OCI-LY7 (cell line): Measurements from ENCODE around the gene MIP. TPM values are rescaled to one million over a fixed set of nuclear protein-coding genes. Genes with fewer than 3 reads are reported as not detected.
A peak's percentile ranks its signal among the peaks of the same experiment; 100 is the strongest.
"Not testable (repeated sequence)": the region's sequence is repeated elsewhere in the genome, so short reads cannot be mapped to it uniquely, and the experiment has no call there.

Source experiments
- BruUV-seq: library from RNA; stranded (reverse); fragments of 400-500 nt; replicated peaks from 2 replicates; lab custom pipeline; 2021; lab: Mats Ljungman, UMichigan
- CTCF ChIA-PET: fragments of 300-600 bp; sonication (Branson Sonifier 250); formaldehyde crosslinking; loops from one replicate; lab custom pipeline; 2022; ENCODE audit warnings: antibody characterized with exemption; ENCODE audit not compliant: unreplicated experiment; lab: Charles Lee
- POLR2A ChIA-PET: fragments of 300-600 bp; sonication (Branson Sonifier 250); formaldehyde crosslinking; loops from one replicate; lab custom pipeline; 2022; ENCODE audit warnings: antibody characterized with exemption; lab: Charles Lee
- DNase-seq: peaks from one replicate; pipeline ENCODE4 v3.0.0-alpha.2; 2015; ENCODE audit warnings: low spot score
- H2AFZ ChIP-seq: fragments of 200-600 bp; sonication (generic), shearing (Covaris generic); 2 replicates; pipeline ENCODE4 v1.6.1; 2014; ENCODE audit warnings: mild to moderate bottlenecking, antibody characterized with exemption, low read length, moderate library complexity
- H3K27ac ChIP-seq: fragments of 200-600 bp; sonication (generic); 2 replicates; pipeline ENCODE4 v1.5.1; 2014; ENCODE audit warnings: mixed run types, low read depth, mild to moderate bottlenecking, moderate library complexity, low read length, inconsistent platforms; ENCODE audit not compliant: poor library complexity, severe bottlenecking
- H3K36me3 ChIP-seq: fragments of 200-600 bp; sonication (generic); 2 replicates; pipeline ENCODE4 v1.6.1; 2014; ENCODE audit warnings: mild to moderate bottlenecking, antibody characterized with exemption, low read length, moderate library complexity, mixed read lengths; ENCODE audit not compliant: insufficient read depth
- H3K4me1 ChIP-seq: fragments of 200-600 bp; sonication (generic); 2 replicates; pipeline ENCODE4 v1.5.1; 2014; ENCODE audit warnings: mild to moderate bottlenecking, low read length; ENCODE audit not compliant: insufficient read depth, poor library complexity, severe bottlenecking
- H3K4me2 ChIP-seq: fragments of 200-600 bp; sonication (generic); 2 replicates; pipeline ENCODE4 v1.6.1; 2014; ENCODE audit warnings: mild to moderate bottlenecking, low read length
- H3K4me3 ChIP-seq: fragments of 200-600 bp; sonication (generic); 2 replicates; pipeline ENCODE4 v1.5.1; 2014; ENCODE audit warnings: mild to moderate bottlenecking, low read depth, low read length; ENCODE audit not compliant: poor library complexity, severe bottlenecking
- H3K79me2 ChIP-seq: fragments of 200-600 bp; sonication (generic); 2 replicates; pipeline ENCODE4 v1.6.1; 2016; ENCODE audit warnings: low read depth, mild to moderate bottlenecking, low read length, moderate library complexity, mixed read lengths; ENCODE audit not compliant: insufficient read depth
- H3K9me2 ChIP-seq: fragments of 200-600 bp; sonication (generic); 2 replicates; pipeline ENCODE4 v1.6.1; 2016; ENCODE audit warnings: mild to moderate bottlenecking, low read length, mixed read lengths; ENCODE audit not compliant: insufficient read depth
- H3K9me3 ChIP-seq: fragments of 200-600 bp; sonication (generic); 2 replicates; pipeline ENCODE4 v1.6.1; 2014; ENCODE audit warnings: mild to moderate bottlenecking, mixed run types, low read length, mixed read lengths
- H4K20me1 ChIP-seq: fragments of 200-600 bp; sonication (generic); 2 replicates; pipeline ENCODE4 v1.6.1; 2014; ENCODE audit warnings: mild to moderate bottlenecking, antibody characterized with exemption, low read length, moderate library complexity, mixed read lengths; ENCODE audit not compliant: insufficient read depth
- intact Hi-C: fragments of 100-400 bp; cut with micrococcal nuclease; formaldehyde crosslinking; loops from one replicate; pipeline ENCODE4 v1.10.0; 2022; ENCODE audit not compliant: unreplicated experiment
- total RNA-seq, 2 experiments: library from RNA; depleted of rRNA in 1 of 2; stranded (reverse); fragments of >200 nt in 1 of 2; shearing (Covaris generic) in 1 of 2; gene quantifications; 2 replicates each; pipeline ENCODE4 v1.2.3, GENCODE V29; 2014 to 2022
- TF ChIP-seq, protein P1 (sequence below): fragments of 200-600 bp; sonication (generic); conservative IDR thresholded peaks from 2 replicates; pipeline ENCODE4 v1.5.1; 2014; ENCODE audit warnings: mild to moderate bottlenecking, antibody characterized with exemption, low read length, moderate library complexity, mixed read lengths

Gene MIP
- total RNA-seq, 2 experiments from 2014 or later: 0.57 TPM; not detected in 1

DNA sequence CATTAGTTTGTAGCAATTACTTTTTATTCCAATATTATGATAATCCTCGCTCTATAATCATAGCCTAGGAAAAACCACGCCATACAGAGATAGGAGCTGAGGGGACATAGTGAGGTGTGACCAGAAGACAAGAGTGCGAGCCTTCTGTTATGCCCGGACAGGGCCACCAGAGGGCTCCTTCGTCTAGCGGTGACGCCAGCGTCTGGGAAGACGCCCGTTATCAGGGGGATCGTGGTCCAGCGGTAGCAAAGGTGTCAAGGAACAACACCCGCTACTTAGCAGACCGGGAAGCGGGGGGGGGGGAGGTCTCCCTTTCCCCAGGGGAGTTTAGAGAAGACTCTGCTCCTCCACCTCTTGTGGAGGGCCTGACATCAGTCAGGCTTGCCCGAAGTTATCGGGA, 42.2 kb upstream of the MIP start:
- BruUV-seq, H3K9me3 ChIP-seq, H3K4me1 ChIP-seq, H4K20me1 ChIP-seq, H3K4me2 ChIP-seq, H3K79me2 ChIP-seq, intact Hi-C loops, CTCF ChIA-PET, H3K36me3 ChIP-seq, POLR2A ChIA-PET, H2AFZ ChIP-seq, H3K27ac ChIP-seq, H3K9me2 ChIP-seq, H3K4me3 ChIP-seq: not testable (repeated sequence)
- TF ChIP-seq, protein P1, sequence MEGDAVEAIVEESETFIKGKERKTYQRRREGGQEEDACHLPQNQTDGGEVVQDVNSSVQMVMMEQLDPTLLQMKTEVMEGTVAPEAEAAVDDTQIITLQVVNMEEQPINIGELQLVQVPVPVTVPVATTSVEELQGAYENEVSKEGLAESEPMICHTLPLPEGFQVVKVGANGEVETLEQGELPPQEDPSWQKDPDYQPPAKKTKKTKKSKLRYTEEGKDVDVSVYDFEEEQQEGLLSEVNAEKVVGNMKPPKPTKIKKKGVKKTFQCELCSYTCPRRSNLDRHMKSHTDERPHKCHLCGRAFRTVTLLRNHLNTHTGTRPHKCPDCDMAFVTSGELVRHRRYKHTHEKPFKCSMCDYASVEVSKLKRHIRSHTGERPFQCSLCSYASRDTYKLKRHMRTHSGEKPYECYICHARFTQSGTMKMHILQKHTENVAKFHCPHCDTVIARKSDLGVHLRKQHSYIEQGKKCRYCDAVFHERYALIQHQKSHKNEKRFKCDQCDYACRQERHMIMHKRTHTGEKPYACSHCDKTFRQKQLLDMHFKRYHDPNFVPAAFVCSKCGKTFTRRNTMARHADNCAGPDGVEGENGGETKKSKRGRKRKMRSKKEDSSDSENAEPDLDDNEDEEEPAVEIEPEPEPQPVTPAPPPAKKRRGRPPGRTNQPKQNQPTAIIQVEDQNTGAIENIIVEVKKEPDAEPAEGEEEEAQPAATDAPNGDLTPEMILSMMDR: peak; percentile 54
- peak; percentile 39 for DNase-seq

DNA sequence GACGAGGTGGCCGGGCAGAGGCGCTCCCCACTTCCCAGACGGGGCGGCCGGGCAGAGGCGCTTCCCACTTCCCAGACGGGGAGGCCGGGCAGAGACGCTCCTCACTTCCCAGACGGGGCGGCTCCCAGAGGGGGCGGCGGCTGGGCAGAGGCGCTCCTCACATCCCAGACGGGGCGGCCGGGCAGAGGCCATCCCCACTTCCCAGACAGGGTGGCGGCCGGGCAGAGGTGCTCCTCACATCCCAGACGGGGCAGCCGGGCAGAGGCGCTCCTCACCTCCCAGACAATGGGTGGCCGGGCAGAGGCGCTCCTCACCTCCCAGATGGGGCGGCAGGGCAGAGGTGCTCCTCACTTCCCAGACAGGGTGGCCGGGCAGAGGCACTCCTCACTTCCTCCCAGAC, 40.0 kb upstream of the MIP start:
- intact Hi-C loops, H3K79me2 ChIP-seq, H3K9me3 ChIP-seq, H2AFZ ChIP-seq, H3K4me1 ChIP-seq, BruUV-seq, DNase-seq, H3K4me2 ChIP-seq, H4K20me1 ChIP-seq, CTCF ChIA-PET, H3K4me3 ChIP-seq, POLR2A ChIA-PET, H3K9me2 ChIP-seq, H3K36me3 ChIP-seq, H3K27ac ChIP-seq: not testable (repeated sequence)

DNA sequence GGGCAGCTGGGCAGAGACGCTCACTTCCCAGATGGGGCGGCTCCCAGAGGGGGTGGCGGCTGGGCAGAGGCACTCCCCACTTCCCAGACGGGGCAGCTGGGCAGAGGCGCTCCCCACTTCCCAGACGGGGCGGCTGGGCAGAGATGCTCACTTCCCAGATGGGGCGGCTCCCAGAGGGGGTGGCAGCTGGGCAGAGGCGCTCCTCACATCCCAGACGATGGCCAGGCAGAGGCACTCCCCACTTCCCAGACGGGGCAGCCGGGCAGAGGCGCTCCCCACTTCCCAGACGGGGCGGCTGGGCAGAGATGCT, 39.6 kb upstream of the MIP start:
- H2AFZ ChIP-seq, H3K27ac ChIP-seq, H3K36me3 ChIP-seq, H3K9me3 ChIP-seq, intact Hi-C loops, H3K79me2 ChIP-seq, BruUV-seq, H3K9me2 ChIP-seq, CTCF ChIA-PET, POLR2A ChIA-PET, H4K20me1 ChIP-seq, H3K4me3 ChIP-seq, DNase-seq, H3K4me2 ChIP-seq, H3K4me1 ChIP-seq: not testable (repeated sequence)

DNA sequence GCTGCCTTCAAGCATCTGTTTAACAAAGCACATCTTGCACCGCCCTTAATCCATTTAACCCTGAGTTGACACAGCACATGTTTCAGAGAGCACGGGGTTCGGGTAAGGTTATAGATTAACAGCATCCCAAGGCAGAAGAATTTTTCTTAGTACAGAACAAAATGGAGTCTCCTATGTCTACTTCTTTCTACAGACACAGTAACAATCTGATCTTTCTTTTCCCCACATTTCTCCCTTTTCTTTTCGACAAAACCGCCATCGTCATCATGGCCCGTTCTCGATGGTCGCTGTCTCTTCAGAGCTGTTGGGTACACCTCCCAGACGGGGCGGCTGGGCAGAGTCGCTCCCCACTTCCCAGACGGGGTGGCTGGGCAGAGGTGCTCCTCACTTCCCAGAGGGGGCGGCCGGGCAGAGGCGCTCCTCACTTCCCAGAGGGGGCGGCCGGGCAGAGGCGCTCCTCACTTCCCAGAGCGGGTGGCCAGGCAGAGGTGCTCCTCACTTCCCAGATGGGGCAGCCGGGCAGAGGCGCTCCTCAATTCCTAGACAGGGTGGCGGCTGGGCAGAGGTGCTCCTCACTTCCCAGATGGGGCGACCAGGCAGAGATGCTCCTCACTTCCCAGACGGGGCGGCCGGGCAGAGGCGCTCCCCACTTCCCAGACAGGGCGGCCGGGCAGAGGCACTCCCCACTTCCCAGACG, 39.1 kb upstream of the MIP start:
- BruUV-seq, H3K4me3 ChIP-seq, H2AFZ ChIP-seq, CTCF ChIA-PET, intact Hi-C loops, DNase-seq, H3K79me2 ChIP-seq, H3K36me3 ChIP-seq, H3K27ac ChIP-seq, H4K20me1 ChIP-seq, H3K4me1 ChIP-seq, POLR2A ChIA-PET, H3K9me3 ChIP-seq, H3K4me2 ChIP-seq, H3K9me2 ChIP-seq: not testable (repeated sequence)
